K562 (cell line): Measurements from ENCODE around the gene LLCFC1. TPM values are rescaled to one million over a fixed set of nuclear protein-coding genes. Genes with fewer than 3 reads are reported as not detected.

Experiments
- BHLHE40 ChIP-seq: IDR thresholded peaks from 2 replicates; pipeline ENCODE4 v1.6.1; 2011; ENCODE audit warnings: low read length, improper control_type of control experiment
- BRD9 ChIP-seq: fragments of 450-650 bp; IDR thresholded peaks from 2 replicates; pipeline ENCODE4 v1.6.1; 2018; ENCODE audit warnings: low read depth; ENCODE audit not compliant: partially characterized antibody
- CBFA2T3 ChIP-seq: fragments of 450-650 bp; IDR thresholded peaks from 2 replicates; pipeline ENCODE4 v1.6.1; 2017
- CEBPZ ChIP-seq: fragments of 150-350 bp; IDR thresholded peaks from 2 replicates; pipeline ENCODE4 v1.6.1; 2014; ENCODE audit warnings: low read depth, mild to moderate bottlenecking, low read length, borderline replicate concordance
- CTBP1 ChIP-seq: fragments of 450-650 bp; IDR thresholded peaks from 2 replicates; pipeline ENCODE4 v1.6.1; 2016; ENCODE audit warnings: borderline replicate concordance
- ELF4 ChIP-seq: fragments of 450-650 bp; formaldehyde crosslinking; IDR thresholded peaks from 2 replicates; pipeline ENCODE4 v1.4.0; 2022; ENCODE audit warnings: missing genetic modification characterization
- EP400 ChIP-seq: fragments of 450-650 bp; IDR thresholded peaks from 2 replicates; pipeline ENCODE4 v1.6.1; 2017; ENCODE audit warnings: antibody characterized with exemption, mild to moderate bottlenecking, moderate library complexity
- ERF ChIP-seq: fragments of 450-650 bp; formaldehyde crosslinking; IDR thresholded peaks from 2 replicates; pipeline ENCODE4 v1.4.0; 2020; ENCODE audit warnings: mild to moderate bottlenecking, mixed read lengths
- HES1 ChIP-seq: fragments of 450-650 bp; IDR thresholded peaks from 2 replicates; pipeline ENCODE4 v1.6.1; 2016; ENCODE audit warnings: low read depth, mild to moderate bottlenecking, moderate library complexity
- ID3 ChIP-seq, 2 experiments: fragments of 250-450 bp in 1 of 2; fragments of 450-650 bp in 1 of 2; sonication (Bioruptor Pico) in 1 of 2; IDR thresholded peaks; 2 replicates each; pipeline versions ENCODE4 v1.6.1 to v1.8.0; 2016 to 2021; ENCODE audit warnings: mild to moderate bottlenecking in 2 of 2, moderate library complexity in 2 of 2, missing compliant biosample characterization in 1 of 2, missing genetic modification characterization in 1 of 2
- MTA1 ChIP-seq: fragments of 450-650 bp; IDR thresholded peaks from 2 replicates; pipeline ENCODE4 v1.6.1; 2017; ENCODE audit warnings: borderline replicate concordance
- NFIC ChIP-seq: fragments of 450-650 bp; IDR thresholded peaks from 2 replicates; pipeline ENCODE4 v1.6.1; 2017; ENCODE audit warnings: mild to moderate bottlenecking, inconsistent platforms
- NR2C2 ChIP-seq, 2 experiments: fragments of 200-800 bp in 1 of 2; sonication (Bioruptor generic) in 1 of 2; sonication (generic) in 1 of 2; formaldehyde crosslinking in 1 of 2; IDR thresholded peaks; 2 replicates each; pipeline versions ENCODE4 v1.6.1 to v1.8.0; 2016 to 2022; ENCODE audit warnings: mild to moderate bottlenecking in 1 of 2, missing compliant biosample characterization in 1 of 2, missing genetic modification characterization in 1 of 2, missing genetic modification reagents in 1 of 2
- RAD21 ChIP-seq, 2 experiments: fragments of 250-450 bp in 1 of 2; fragments of 450-650 bp in 1 of 2; sonication (Bioruptor Pico) in 1 of 2; formaldehyde crosslinking in 1 of 2; IDR thresholded peaks in 1 of 2; conservative IDR thresholded peaks in 1 of 2; 2 replicates each; pipeline versions ENCODE4 v1.4.0 to v1.8.0; 2020 to 2022; ENCODE audit warnings: mild to moderate bottlenecking in 2 of 2, moderate library complexity in 1 of 2
- STAT5A ChIP-seq: IDR thresholded peaks from 2 replicates; pipeline ENCODE4 v1.6.1; 2012; ENCODE audit warnings: low read length, inconsistent platforms, borderline replicate concordance
- ZBTB43 ChIP-seq: sonication (generic); formaldehyde crosslinking; IDR thresholded peaks from 2 replicates; pipeline ENCODE4 v1.8.0; 2023; ENCODE audit warnings: mild to moderate bottlenecking, missing genetic modification reagents
- polyA plus RNA-seq, 8 experiments: library from polyadenylated mRNA; depleted of rRNA in 4 of 8; stranded (reverse) in 5 of 8; unstranded in 3 of 8; fragments of >200 nt; fragmentation: Nextera tagmentation in 2 of 8; fragmentation: Illumina TruSeq in 1 of 8; extraction: Ambion mirVana in 2 of 8; extraction: Trizol in 1 of 8; gene quantifications; 2 replicates each; pipeline versions ENCODE4 v1.2.1 to v1.2.3, GENCODE V29; 2011 to 2014; ENCODE audit warnings: inconsistent platforms in 1 of 8, missing spikeins in 1 of 8
- total RNA-seq, 7 experiments: library from RNA; depleted of rRNA in 6 of 7; stranded (reverse); fragments of >200 nt in 6 of 7; fragmentation: Illumina TruSeq in 2 of 7; extraction: Trizol in 2 of 7; gene quantifications; 2 replicates each; pipeline versions ENCODE4 v1.2.1 to v1.2.3, GENCODE V29; 2011 to 2021; ENCODE audit warnings: low replicate concordance in 1 of 7
- TF ChIP-seq, protein P1 (sequence below): IDR thresholded peaks from 2 replicates; pipeline ENCODE4 v1.6.1; 2014; ENCODE audit warnings: antibody characterized with exemption
- TF ChIP-seq, protein P2 (sequence below): fragments of 250-450 bp; sonication (Bioruptor Pico); IDR thresholded peaks from 2 replicates; pipeline ENCODE4 v1.4.0; 2020

The LLCFC1 gene
- total and polyA plus RNA-seq, 9 of the 15 experiments (the other 6 are each of a cell fraction or from before 2014, with no cell fraction given): not detected

DNA sequence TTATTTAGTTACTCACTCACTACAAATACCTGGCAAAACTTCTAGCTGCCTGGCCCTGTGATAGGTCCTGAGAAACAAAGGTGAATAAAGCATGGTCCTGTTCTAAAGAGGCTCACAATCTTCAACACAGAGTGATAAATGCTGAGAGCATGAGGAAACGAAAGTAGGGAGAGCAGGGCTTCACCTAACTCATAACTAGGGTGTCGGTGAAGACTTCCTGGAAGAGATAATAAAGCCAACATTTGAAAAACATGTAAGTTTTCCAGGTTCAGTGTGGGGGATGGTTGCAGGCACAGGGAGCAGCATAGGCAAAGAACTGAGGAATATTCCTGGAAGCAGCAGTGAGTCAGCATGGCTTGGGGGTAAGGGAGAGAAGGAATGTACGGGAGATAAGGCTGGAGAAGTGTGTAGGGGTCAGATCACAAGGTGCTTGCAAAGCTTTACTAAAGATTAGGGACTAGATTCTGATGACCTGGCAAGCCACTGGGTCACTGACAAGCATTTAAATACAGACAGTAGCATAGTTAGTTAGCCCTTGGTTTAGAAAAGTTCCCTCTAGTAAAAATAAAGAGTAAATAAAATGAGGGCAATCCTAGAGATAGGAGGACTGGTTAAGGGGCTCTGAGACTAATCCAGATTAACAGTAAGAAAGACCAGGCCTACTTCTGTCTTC is 17.8 kb downstream of the LLCFC1 start (continued):
- TF ChIP-seq, protein P1, sequence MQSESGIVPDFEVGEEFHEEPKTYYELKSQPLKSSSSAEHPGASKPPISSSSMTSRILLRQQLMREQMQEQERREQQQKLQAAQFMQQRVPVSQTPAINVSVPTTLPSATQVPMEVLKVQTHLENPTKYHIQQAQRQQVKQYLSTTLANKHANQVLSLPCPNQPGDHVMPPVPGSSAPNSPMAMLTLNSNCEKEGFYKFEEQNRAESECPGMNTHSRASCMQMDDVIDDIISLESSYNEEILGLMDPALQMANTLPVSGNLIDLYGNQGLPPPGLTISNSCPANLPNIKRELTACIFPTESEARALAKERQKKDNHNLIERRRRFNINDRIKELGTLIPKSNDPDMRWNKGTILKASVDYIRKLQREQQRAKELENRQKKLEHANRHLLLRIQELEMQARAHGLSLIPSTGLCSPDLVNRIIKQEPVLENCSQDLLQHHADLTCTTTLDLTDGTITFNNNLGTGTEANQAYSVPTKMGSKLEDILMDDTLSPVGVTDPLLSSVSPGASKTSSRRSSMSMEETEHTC: peak; percentile 61; the same call in 1 of the 2 replicates
- TF ChIP-seq STAT5A (peak; percentile 32; the same call in 1 of the 2 replicates), ELF4 (CRISPR knock-in tag) (peak; percentile 79; the same call in 1 of the 2 replicates), ID3 (CRISPR knock-in tag; IDR thresholded peaks at IDR 0.05) (no peak), ID3 (tag; IDR thresholded peaks at IDR 0.05) (peak; percentile 56; the same call in 1 of the 2 replicates), MTA1 (peak; percentile 87), CBFA2T3 (peak; percentile 90), RAD21 (CRISPR knock-in tag; conservative IDR thresholded peaks at IDR 0.05 in 1 of 2, IDR thresholded peaks at IDR 0.05 in 1 of 2) (0 out of 4 replicates have a peak, but pooled peaks of 1 of the 2 experiments have one; percentile 3), HES1 (peak; percentile 96), CEBPZ (no peak), ERF (CRISPR knock-in tag) (no peak), NFIC (no peak), ZBTB43 (CRISPR knock-in tag) (no peak), BRD9 (no peak), NR2C2 (CRISPR knock-in tag; IDR thresholded peaks at IDR 0.05) (no peak), NR2C2 (tag; IDR thresholded peaks at IDR 0.05) (peak; percentile 55), BHLHE40 (peak; percentile 40; the same call in 1 of the 2 replicates), EP400 (peak; percentile 31; the same call in 1 of the 2 replicates), CTBP1 (peak; percentile 89)
- TF ChIP-seq, protein P2, sequence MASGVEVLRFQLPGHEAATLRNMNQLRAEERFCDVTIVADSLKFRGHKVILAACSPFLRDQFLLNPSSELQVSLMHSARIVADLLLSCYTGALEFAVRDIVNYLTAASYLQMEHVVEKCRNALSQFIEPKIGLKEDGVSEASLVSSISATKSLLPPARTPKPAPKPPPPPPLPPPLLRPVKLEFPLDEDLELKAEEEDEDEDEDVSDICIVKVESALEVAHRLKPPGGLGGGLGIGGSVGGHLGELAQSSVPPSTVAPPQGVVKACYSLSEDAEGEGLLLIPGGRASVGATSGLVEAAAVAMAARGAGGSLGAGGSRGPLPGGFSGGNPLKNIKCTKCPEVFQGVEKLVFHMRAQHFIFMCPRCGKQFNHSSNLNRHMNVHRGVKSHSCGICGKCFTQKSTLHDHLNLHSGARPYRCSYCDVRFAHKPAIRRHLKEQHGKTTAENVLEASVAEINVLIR (CRISPR knock-in tag): no peak
